Measurements from ENCODE around the gene CENPS. TPM values are rescaled to one million over a fixed set of nuclear protein-coding genes. Genes with fewer than 3 reads are reported as not detected.

The CENPS gene
- total and polyA plus RNA-seq, 2 of the 13 experiments (the other 11 are each of a cell fraction or from before 2014, with no cell fraction given): 3.3 to 22.0 TPM

GRCh38 chr1:10489291-10490055 is 59.2 kb downstream of the CENPS start (continued):
- no peak for TF ChIP-seq IKZF5 (CRISPR knock-in tag; IDR thresholded peaks at IDR 0.05)
- peak; percentile 62; the same call in 1 of the 2 replicates for TF ChIP-seq RERE (CRISPR knock-in tag; IDR thresholded peaks at IDR 0.05; ENCODE audit: low read depth)
- no peak for TF ChIP-seq CEBPB (IDR thresholded peaks at IDR 0.05; ENCODE audit: borderline replicate concordance, low read depth, low read length)
- no peak for TF ChIP-seq ZSCAN9 (CRISPR knock-in tag; IDR thresholded peaks at IDR 0.05; ENCODE audit: borderline replicate concordance)
- peak; percentile 41; the same call in 1 of the 2 replicates for TF ChIP-seq SALL1 (CRISPR knock-in tag; IDR thresholded peaks at IDR 0.05)
- TF ChIP-seq E2F5 (CRISPR knock-in tag; conservative IDR thresholded peaks at IDR 0.05): no peak
- 0 out of 2 replicates have a peak, but pooled peaks have one; percentile 20 for TF ChIP-seq ERF (CRISPR knock-in tag; IDR thresholded peaks at IDR 0.05)
- TF ChIP-seq PAXIP1 (CRISPR knock-in tag; conservative IDR thresholded peaks at IDR 0.05): peak; percentile 51
- TF ChIP-seq TBX3 (IDR thresholded peaks at IDR 0.05; ENCODE audit: borderline replicate concordance): peak; percentile 60; the same call in 1 of the 2 replicates
- TF ChIP-seq HHEX (CRISPR knock-in tag; IDR thresholded peaks at IDR 0.05): peak; percentile 96
- no peak for TF ChIP-seq ZNF597 (CRISPR knock-in tag; IDR thresholded peaks at IDR 0.05)
- TF ChIP-seq STAG1 (CRISPR knock-in tag; IDR thresholded peaks at IDR 0.05): no peak
- no peak for TF ChIP-seq FOXC1 (CRISPR knock-in tag; IDR thresholded peaks at IDR 0.05; ENCODE audit: borderline replicate concordance)
- no peak for TF ChIP-seq BHLHE40 (IDR thresholded peaks at IDR 0.05; ENCODE audit: low read length)
- TF ChIP-seq FOXA1 (IDR thresholded peaks at IDR 0.05): no peak
- TF ChIP-seq FOXA1 (CRISPR knock-in tag; IDR thresholded peaks at IDR 0.05): peak; percentile 62; the same call in 1 of the 2 replicates
- no peak for TF ChIP-seq ZNF75D (CRISPR knock-in tag; IDR thresholded peaks at IDR 0.05; ENCODE audit: borderline replicate concordance)
- TF ChIP-seq ISL2 (CRISPR knock-in tag; IDR thresholded peaks at IDR 0.05): no peak
